Kidney tubule cell (primary cell): ENCODE data around the gene PNMA8C.
"Not testable (repeated sequence)": the region's sequence is repeated elsewhere in the genome, so short reads cannot be mapped to it uniquely, and the experiment has no call there.

Experiments used
- DNase-seq: peaks from one replicate; pipeline ENCODE4 v3.0.0-alpha.2; 2018; ENCODE audit warnings: low spot score

The PNMA8C gene

DNA sequence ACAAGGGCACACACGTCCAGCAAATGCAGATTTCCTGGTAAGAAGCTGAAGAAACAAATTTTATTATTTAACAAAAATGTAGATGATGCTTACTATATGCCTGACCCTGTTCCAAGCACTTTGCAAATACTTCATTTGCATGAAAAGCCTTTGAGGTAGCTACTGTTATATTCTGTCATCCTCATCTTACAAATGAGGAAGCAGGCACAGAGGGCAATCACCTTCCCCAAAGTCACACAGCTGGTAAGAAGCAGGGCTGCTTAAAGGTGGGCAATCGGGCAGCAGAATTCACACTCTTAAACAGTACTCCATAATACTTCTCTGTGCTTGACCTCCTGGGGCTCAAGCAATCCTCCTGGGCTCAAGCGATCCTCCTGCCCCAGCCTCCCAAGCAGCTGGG, 18.3 kb upstream of the PNMA8C start:
- DNase-seq: no peak

DNA sequence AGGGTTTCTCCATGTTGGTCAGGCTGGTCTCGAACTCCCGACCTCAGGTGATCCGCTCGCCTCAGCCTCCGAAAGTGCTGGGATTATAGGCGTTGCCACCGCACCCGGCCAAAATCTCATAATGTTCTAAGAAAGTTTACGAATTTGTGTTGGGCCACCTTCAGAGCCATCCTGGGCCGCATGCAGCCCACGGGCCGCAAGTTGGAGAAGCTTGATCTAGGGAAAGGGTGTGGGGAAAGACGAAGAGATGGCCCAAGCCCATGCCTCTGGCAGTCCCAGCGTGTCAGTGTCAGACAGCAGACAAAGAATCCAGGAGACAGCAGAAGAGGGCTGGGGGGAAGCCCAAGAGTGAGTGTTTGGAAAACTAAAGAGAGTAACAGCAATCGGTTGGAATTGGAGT, 17.3 kb upstream of the PNMA8C start:
- no peak for DNase-seq

GRCh38 chr19:46442808-46443450, 14.2 kb upstream of the PNMA8C start:
- peak; percentile 61 for DNase-seq

GRCh38 chr19:46441866-46442265, 13.1 kb upstream of the PNMA8C start:
- DNase-seq: no peak

DNA sequence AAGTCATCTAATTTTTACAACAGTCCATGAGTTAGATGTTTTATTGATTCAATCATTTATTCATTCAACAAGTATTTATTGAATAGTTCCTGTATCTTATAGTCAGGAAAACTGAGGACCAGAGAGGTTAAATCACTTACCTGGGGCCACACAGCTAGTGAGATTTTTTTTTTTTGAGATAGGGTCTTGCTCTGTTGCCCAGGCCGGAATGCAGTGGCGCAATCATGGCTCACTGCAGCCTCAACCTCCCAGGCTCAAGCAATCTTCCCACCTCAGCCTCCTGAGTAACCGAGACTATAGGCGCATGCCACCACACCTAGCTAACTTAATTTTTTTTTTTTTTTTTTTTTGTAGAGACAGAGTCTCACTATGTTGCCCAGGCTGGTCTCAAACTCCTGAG, 7.0 kb upstream of the PNMA8C start:
- not testable (repeated sequence) for DNase-seq

DNA sequence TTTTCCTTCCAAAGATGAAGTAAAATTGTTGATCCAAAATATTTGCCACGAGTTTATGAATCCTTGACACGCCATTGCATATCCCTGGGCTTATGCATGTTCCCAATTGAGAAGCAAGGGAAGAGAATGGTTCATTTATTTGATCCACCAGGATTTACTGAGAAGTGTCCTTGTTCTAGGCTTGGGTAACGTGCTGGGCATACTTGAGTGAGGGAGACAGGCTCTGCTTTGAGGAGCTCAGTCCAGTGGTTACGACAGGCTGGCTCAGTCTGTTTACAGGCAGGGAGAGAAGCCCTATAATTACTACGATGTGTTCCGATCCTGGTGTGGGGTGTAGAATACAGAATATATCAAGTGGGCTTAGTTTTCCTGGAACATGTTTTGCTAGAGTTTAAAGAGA, 6.3 kb upstream of the PNMA8C start:
- no peak for DNase-seq

DNA sequence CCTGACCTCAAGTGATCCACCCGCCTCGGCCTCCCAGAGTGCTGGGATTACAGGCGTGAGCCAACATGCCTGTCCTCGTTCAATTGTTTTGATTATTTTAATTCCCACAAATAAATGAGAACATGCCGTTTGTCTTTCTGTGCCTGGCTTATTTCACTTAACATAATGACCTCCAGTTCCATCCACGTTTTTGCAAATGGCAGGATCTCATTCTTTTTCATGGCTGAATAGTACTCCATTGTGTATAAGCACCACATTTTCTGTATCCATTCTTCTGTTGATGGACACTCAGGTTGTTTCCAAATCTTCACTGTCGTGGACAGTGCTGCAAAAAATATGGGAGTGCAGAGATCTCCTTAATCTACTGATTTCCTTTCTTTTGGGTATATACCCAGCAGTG, 4.7 kb upstream of the PNMA8C start:
- not testable (repeated sequence) for DNase-seq

GRCh38 chr19:46431824-46432223, 3.1 kb upstream of the PNMA8C start:
- no peak for DNase-seq

DNA sequence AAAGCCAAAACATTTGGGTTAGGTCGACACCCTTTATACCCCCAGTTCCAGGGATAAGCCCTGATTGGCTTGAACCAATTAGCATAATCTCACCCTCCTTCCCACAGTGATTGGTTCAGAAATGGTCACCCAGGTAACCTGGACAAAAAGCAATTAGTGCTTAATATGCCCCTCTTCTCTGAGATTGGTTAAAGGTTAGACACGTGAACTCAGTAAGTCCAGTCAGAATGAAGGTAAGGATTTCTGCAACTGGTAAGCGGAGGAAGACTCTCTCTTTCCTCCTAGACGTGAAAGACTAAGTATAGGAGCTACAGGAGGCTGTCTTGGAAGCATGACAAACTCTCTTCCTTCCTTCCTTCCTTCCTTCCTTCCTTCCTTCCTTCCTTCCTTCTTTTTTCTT, 1.3 kb upstream of the PNMA8C start:
- no peak for DNase-seq

DNA sequence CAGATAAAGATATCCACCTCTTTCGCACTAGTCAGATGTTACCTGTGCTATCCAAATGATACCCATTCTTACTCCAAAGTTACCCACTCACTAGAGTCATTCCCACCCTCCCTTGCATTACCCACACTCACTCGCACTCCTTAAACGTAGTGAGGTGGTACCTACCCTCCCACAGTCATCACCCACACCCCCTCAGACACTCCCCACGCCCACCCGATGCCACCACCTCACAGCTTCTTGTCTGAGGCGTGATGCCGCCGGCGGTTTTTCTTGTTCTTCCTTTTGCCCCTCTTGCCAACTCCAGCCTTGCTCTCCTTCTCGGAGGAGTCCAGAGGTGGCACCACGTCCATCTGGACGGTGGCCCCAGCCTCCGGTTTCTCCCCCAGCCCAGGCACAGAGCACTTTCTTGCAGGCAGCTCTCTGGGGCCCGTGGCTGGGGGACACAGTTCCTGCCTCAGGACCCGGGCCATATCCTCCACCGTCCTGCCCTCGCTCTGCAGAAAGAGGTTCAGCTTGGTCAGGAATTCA, 1.2 kb downstream of the PNMA8C start:
- DNase-seq: no peak

DNA sequence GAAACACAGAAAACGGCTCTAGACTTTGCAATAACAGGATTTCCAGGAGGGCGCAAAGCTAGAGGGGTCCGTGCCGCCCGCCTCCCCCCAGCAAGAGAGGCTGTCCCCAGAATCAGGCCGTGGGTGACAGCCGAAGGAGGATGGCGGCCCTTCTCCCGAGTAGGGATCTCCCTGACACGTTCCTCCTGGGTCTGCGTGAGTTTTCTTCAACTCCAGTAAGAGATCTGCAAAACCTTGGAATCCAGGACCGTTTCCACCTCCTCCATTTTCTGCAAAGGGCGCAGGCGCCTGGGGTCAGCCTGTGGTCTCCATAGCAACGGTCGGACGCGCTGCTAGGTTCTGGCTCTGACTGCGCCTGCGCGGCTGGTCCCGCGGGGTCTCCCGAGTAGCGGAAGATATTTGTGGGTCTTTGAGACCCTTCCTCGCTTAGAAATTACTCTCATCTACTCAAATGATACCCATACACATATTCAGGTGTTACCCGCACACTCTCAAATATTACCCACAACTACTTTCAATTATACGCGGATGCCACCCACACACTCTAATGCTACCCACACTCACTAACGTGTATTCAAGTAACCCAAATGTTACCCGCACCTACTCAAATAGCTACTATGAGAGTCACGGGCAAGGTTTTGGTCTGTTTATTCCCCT, 2.1 kb downstream of the PNMA8C start:
- peak; percentile 79 for DNase-seq

DNA sequence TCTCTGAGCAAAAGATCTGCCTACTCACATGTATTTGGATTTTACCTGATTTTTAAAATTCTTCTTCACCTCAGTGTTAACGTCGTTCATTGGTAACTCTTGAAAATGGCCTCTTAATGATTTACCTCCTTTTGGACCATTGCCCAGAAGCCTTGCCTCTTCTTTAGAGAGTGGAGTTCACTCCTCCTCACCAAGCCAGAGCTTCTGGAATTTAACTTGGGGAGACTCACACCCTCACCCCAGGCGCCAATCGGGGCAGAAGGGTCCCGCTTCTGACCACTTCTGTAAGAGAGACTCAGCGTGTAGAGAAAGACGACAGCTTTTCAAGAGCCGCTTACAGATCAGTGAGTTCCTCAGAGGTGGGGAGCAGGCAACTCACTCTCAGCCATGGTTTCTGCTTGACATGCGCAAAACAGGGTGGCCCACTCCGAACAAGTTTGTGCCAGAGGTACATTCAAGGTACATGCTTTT, 2.7 kb downstream of the PNMA8C start:
- DNase-seq: peak; percentile 88

DNA sequence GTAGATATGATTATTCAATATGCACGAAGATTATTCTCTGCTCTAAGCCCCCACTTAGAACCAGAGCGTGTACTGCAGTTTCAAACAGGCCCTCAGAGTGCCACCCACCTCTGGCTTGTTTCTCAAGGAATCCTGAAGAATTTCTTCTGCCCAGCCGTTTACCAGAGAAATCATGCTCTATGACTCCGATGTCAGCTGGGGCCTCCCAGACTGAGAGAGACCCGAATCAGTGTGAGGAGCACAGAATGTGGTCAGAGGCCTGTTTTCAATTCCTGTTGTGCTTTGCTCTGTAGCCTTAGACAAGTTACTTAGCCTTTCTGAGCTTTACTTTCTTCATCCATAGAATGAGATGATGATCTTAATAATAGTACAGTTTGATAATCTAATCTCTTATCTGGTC, 5.5 kb downstream of the PNMA8C start:
- no peak for DNase-seq

GRCh38 chr19:46422344-46422743, 6.4 kb downstream of the PNMA8C start:
- DNase-seq: no peak

- DNase-seq: no peak
Observed at GRCh38 chr19:46420056-46420455, 8.7 kb downstream of the PNMA8C start.

DNA sequence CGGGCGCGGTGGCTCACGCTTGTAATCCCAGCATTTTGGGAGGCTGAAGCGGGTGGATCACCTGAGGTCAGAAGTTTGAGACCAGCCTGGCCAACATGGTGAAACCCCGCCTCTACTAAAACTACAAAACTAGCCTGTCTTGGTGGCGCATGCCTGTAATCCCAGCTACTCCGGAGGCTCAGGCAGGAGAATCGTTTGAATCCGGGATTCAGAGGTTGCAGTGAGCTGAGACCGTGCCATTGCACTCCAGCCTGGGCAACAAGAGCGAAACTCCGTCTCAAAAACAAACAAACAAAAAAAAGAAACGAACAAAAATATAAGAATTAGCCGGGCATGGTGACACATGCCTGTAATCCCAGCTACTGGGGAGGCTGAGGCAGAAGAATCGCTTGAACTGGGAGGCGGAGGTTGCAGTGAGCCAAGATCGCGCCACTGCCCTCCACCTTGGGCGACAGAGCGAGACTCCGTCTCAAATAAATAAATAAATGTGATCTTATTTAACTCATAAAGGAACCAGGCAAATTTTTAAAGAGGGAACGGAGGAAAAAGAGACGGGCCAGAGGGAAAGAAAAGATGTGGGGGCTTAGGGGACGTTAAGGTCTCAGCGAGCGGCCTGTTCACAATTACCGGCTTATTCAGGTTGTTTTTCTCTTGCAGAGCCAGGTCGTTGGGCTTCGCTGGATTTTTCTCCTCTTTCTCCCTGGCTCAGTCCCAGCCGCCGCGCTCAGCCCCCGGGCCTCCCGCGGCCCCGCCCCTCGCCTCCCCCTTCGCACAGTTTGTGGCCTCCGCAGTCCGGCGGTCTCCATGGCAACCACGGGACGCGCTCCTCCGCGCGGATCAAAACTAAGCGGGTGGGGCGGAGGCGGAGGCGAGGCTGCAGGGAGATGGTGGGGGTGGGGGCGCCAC, 12.7 kb downstream of the PNMA8C start:
- peak; percentile 87 for DNase-seq

DNA sequence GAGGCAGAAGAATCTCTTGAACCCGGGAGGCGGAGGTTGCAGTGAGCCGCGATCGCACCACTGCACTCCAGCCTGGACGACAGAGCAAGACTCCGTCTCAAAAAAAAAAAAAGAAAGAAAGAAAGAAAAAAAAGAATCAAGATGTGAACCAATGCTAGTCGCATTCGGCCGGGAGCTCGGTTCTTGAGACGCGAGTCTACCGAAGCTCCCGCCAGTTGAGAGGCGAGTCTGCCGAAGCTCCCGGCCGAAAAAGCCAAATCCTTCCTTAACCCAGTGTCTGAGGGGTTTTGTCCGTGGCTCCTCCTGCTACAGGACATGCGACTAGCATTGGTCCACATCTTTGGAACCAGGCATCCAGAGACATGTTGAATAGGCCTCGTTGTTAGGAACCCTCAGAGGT, 13.8 kb downstream of the PNMA8C start:
- not testable (repeated sequence) for DNase-seq

- DNase-seq: peak; percentile 92
Observed at GRCh38 chr19:46413262-46414031, 15.3 kb downstream of the PNMA8C start, which contains the start of gene CCDC8. TSS of gene CCDC8 (minus strand) at chr19:46413564. CDS start at chr19:46412810, 754 bp downstream.

GRCh38 chr19:46412650-46413261, 16.0 kb downstream of the PNMA8C start:
- no peak for DNase-seq

DNA sequence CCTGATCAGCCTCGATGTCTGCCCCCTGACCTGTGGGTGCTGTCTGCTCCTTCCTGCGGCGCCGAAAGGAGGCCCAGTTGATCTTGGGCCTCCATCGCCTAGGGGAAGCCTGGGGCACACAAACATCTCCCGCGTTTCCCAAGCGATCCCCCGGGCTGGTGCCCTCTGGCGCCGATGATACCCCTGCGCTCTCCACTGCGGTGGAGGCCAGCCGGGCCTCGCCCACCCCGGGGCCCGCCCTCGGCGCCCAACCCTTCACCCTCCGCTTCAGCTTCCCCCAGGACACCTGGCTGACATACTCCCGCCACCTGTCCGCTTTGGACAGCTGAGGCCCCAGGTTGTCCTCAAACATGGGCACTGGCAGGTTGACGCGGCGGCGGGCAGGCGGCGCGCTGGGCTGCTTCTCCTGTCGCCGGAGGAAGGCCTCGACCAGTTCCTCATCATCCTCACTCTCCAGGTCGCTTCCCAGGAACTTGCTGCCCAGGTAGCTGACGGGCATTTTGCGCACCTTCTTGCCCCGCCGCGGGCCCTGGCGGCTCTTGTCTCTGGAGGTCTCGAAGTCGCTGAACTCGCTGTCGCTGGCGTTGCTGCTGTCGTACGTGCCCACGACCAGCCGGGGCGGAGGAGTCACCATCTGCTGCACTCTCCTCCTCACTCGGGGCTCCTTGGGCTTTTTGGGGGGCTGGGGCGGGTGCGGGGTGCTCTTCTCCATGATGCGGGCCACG, 16.6 kb downstream of the PNMA8C start:
- no peak for DNase-seq
